CD4-positive, alpha-beta memory T cell (primary cell): ENCODE data around the gene HMGN5. TPM values are rescaled to one million over a fixed set of nuclear protein-coding genes. Genes with fewer than 3 reads are reported as not detected.
A peak's percentile ranks its signal among the peaks of the same experiment; 100 is the strongest.

Experiments
- CTCF ChIA-PET: fragments of 350-600 bp; sonication (Branson Sonifier 250); formaldehyde crosslinking; loops from one replicate; lab custom pipeline; 2021; ENCODE audit warnings: inconsistent platforms; ENCODE audit not compliant: partially characterized antibody; lab: Charles Lee
- POLR2A ChIA-PET: fragments of 350-600 bp; sonication (Branson Sonifier 250); formaldehyde crosslinking; loops from one replicate; lab custom pipeline; 2021; ENCODE audit not compliant: partially characterized antibody; lab: Charles Lee
- DNase-seq, 5 donors: peaks; one replicate each; pipeline versions ENCODE4 v3.0.0 to v3.0.0-alpha.2; 2020 to 2022; ENCODE audit warnings: mixed read lengths in 1 of 5
- H3K27ac ChIP-seq: one replicate; pipeline ENCODE4 v1.7.0; 2013; ENCODE audit warnings: low read depth, low read length
- H3K27me3 ChIP-seq: 2 replicates; pipeline ENCODE4 v1.7.0; 2013; ENCODE audit warnings: mild to moderate bottlenecking, low read length, moderate library complexity; ENCODE audit not compliant: insufficient read depth
- H3K36me3 ChIP-seq: 2 replicates; pipeline ENCODE4 v1.7.0; 2013; ENCODE audit warnings: mild to moderate bottlenecking, low read length, moderate library complexity; ENCODE audit not compliant: insufficient read depth
- H3K4me1 ChIP-seq: 2 replicates; pipeline ENCODE4 v1.7.0; 2013; ENCODE audit warnings: mild to moderate bottlenecking, low read length, moderate library complexity; ENCODE audit not compliant: insufficient read depth
- H3K4me3 ChIP-seq, 2 donors: one replicate each; pipeline ENCODE4 v1.7.0; 2013; ENCODE audit warnings: low read length in 2 of 2, mild to moderate bottlenecking in 1 of 2
- H3K9me3 ChIP-seq, 2 donors: one replicate each; pipeline ENCODE4 v1.7.0; 2013; ENCODE audit warnings: low read length in 2 of 2, control low read depth in 1 of 2; ENCODE audit not compliant: control insufficient read depth in 1 of 2
- H3K27ac Mint-ChIP-seq, 7 donors: one replicate each; pipeline ENCODE4 v1.8.0; 2020 to 2021; ENCODE audit warnings: mixed read lengths in 7 of 7, mild to moderate bottlenecking in 6 of 7, inconsistent platforms in 3 of 7, moderate library complexity in 3 of 7
- H3K27me3 Mint-ChIP-seq, 2 donors: one replicate each; pipeline ENCODE4 v1.8.0; 2020 to 2021; ENCODE audit warnings: mixed read lengths in 2 of 2
- H3K36me3 Mint-ChIP-seq, 2 donors: one replicate each; pipeline ENCODE4 v1.8.0; 2020 to 2021; ENCODE audit warnings: mixed read lengths in 2 of 2, inconsistent platforms in 1 of 2, mild to moderate bottlenecking in 1 of 2
- H3K4me1 Mint-ChIP-seq, 4 donors: one replicate each; pipeline ENCODE4 v1.8.0; 2020 to 2021; ENCODE audit warnings: mixed read lengths in 4 of 4, mild to moderate bottlenecking in 1 of 4
- H3K4me3 Mint-ChIP-seq, 8 donors: one replicate each; pipeline ENCODE4 v1.8.0; 2020 to 2021; ENCODE audit warnings: mixed read lengths in 8 of 8, mild to moderate bottlenecking in 7 of 8, moderate library complexity in 6 of 8, inconsistent platforms in 3 of 8
- H3K9me3 Mint-ChIP-seq, 8 donors: one replicate each; pipeline ENCODE4 v1.8.0; 2020 to 2021; ENCODE audit warnings: mixed read lengths in 8 of 8, mild to moderate bottlenecking in 5 of 8, inconsistent platforms in 3 of 8, moderate library complexity in 1 of 8
- intact Hi-C: fragments of 100-400 bp; cut with micrococcal nuclease; formaldehyde crosslinking; loops from one replicate; pipeline ENCODE4 v1.15.1; 2023
- polyA plus RNA-seq, 2 donors: library from polyadenylated mRNA; unstranded; fragments of 300-500 nt; fragmentation: Illumina TruSeq; gene quantifications; one replicate each; pipeline ENCODE4 v1.2.3, GENCODE V29; 2021
- total RNA-seq, 2 experiments: library from RNA; stranded (reverse); gene quantifications; one replicate each; pipeline ENCODE4 v1.2.3, GENCODE V29; 2021

HMGN5 gene
- total RNA-seq: 1 to 10 TPM; 1.8 to 2.7 TPM
- polyA plus RNA-seq: 1 to 10 TPM; 2.1 to 5.5 TPM

- intact Hi-C loops: loop anchor here (2.0 kb wide), 2 partner anchors 81 to 391 kb away; no protein-coding TSS in a partner anchor
- H3K27ac ChIP-seq: peak within 1 kb of the TSS; percentile 74
- POLR2A ChIA-PET: interaction anchor here (0.6 to 2.3 kb wide), 4 partner anchors 9 to 405 kb away, joined by 3 to 20 read pairs (median 4); partner anchors contain the start of gene BRWD3
Observed at GRCh38 chrX:81201671-81202455, at the start of gene HMGN5, which contains the start of gene SH3BGRL. TSS of gene HMGN5 (minus strand) at chrX:81201913. CDS start at chrX:81121549, 80,364 bp downstream. TSS of gene SH3BGRL (plus strand) at chrX:81202102. CDS start at chrX:81202201, 99 bp downstream.

GRCh38 chrX:81241753-81242152 lies 40.0 kb upstream of the HMGN5 start:
- Mint-ChIP-seq H3K4me3 (no peak overlapping the region), H3K27me3 (no peaks in the 10 kb centered on the region), H3K9me3 (peaks cover 0 to 9% (median 0%) of the 10 kb centered on the region in 8 donors), H3K27ac (no peak overlapping the region), H3K36me3 (peaks cover 29 to 36% of the 10 kb centered on the region in 2 donors), H3K4me1 (peaks cover 0 to 11% (median 6%) of the 10 kb centered on the region in 4 donors)
- ChIA-PET CTCF (no interaction called here), POLR2A (no interaction called here)
- Histone ChIP-seq H3K36me3 (no peaks in the 10 kb centered on the region), H3K9me3 (no peaks in the 10 kb centered on the region), H3K4me1 (no peaks in the 10 kb centered on the region), H3K4me3 (no peak overlapping the region), H3K27ac (no peak overlapping the region), H3K27me3 (no peaks in the 10 kb centered on the region)
- intact Hi-C loops: no loop called here
- DNase-seq: no peak

More at GRCh38 chrX:81201671-81202455, at the start of gene HMGN5, which contains the start of gene SH3BGRL:
- Histone ChIP-seq H3K4me3 (peak within 1 kb of the TSS; percentile 84 to 88), H3K4me1 (peaks cover 38% of the 10 kb centered on the region), H3K9me3 (no peaks in the 10 kb centered on the region), H3K27me3 (no peaks in the 10 kb centered on the region), H3K36me3 (no peaks in the 10 kb centered on the region)
- H3K27me3 Mint-ChIP-seq: no peaks in the 10 kb centered on the region
- H3K9me3 Mint-ChIP-seq: no peaks in the 10 kb centered on the region
- H3K4me1 Mint-ChIP-seq: peaks cover 22 to 68% (median 36%) of the 10 kb centered on the region in 4 donors
- H3K36me3 Mint-ChIP-seq: peaks cover 0 to 26% of the 10 kb centered on the region in 2 donors
- CTCF ChIA-PET: interaction anchor here (1.1 to 1.3 kb wide), 3 partner anchors 9 to 393 kb away, joined by 3 to 4 read pairs (median 3); partner anchors contain the start of gene BRWD3
- peak; percentile 70 to 77 (median 76) for DNase-seq
- peak within 1 kb of the TSS; percentile 85 to 98 (median 94) for H3K4me3 Mint-ChIP-seq
- H3K27ac Mint-ChIP-seq: peak within 1 kb of the TSS; percentile 92 to 97 (median 94)

- no peaks in the 10 kb centered on the region for H3K36me3 ChIP-seq
- no peak overlapping the region for H3K27ac ChIP-seq
- POLR2A ChIA-PET: no interaction called here
Observed at GRCh38 chrX:81240701-81241331, 39.1 kb upstream of the HMGN5 start.

GRCh38 chrX:81238166-81238565 lies 36.5 kb upstream of the HMGN5 start:
- Histone ChIP-seq H3K27ac (no peak overlapping the region), H3K4me3 (no peak overlapping the region), H3K27me3 (no peaks in the 10 kb centered on the region), H3K36me3 (no peaks in the 10 kb centered on the region), H3K9me3 (no peaks in the 10 kb centered on the region), H3K4me1 (no peaks in the 10 kb centered on the region)
- Mint-ChIP-seq H3K4me3 (no peak overlapping the region), H3K27me3 (no peaks in the 10 kb centered on the region), H3K9me3 (peaks cover 0 to 9% (median 0%) of the 10 kb centered on the region in 8 donors), H3K4me1 (peaks cover 0 to 6% (median under 1%) of the 10 kb centered on the region in 4 donors), H3K27ac (no peak overlapping the region), H3K36me3 (peaks cover 38 to 49% of the 10 kb centered on the region in 2 donors)
- intact Hi-C loops: no loop called here
- CTCF ChIA-PET: no interaction called here
- DNase-seq: no peak
- POLR2A ChIA-PET: no interaction called here

More at GRCh38 chrX:81240701-81241331, 39.1 kb upstream of the HMGN5 start:
- Mint-ChIP-seq H3K36me3 (peaks cover 36 to 43% of the 10 kb centered on the region in 2 donors), H3K9me3 (peaks cover 0 to 9% (median 0%) of the 10 kb centered on the region in 8 donors), H3K27ac (no peak overlapping the region), H3K27me3 (no peaks in the 10 kb centered on the region), H3K4me1 (peaks cover 0 to 11% (median 3%) of the 10 kb centered on the region in 4 donors), H3K4me3 (no peak overlapping the region)
- no peaks in the 10 kb centered on the region for H3K9me3 ChIP-seq
- H3K27me3 ChIP-seq: no peaks in the 10 kb centered on the region
- intact Hi-C loops: no loop called here
- no peak for DNase-seq
- no peaks in the 10 kb centered on the region for H3K4me1 ChIP-seq
- CTCF ChIA-PET: no interaction called here
- H3K4me3 ChIP-seq: no peak overlapping the region

GRCh38 chrX:81237516-81237915 lies 35.8 kb upstream of the HMGN5 start:
- no peaks in the 10 kb centered on the region for H3K4me1 ChIP-seq
- H3K27me3 Mint-ChIP-seq: no peaks in the 10 kb centered on the region
- H3K27me3 ChIP-seq: no peaks in the 10 kb centered on the region
- H3K4me3 ChIP-seq: no peak overlapping the region
- DNase-seq: no peak
- H3K27ac Mint-ChIP-seq: no peak overlapping the region
- peaks cover 38 to 44% of the 10 kb centered on the region in 2 donors for H3K36me3 Mint-ChIP-seq
- peaks cover 0 to 9% (median 0%) of the 10 kb centered on the region in 8 donors for H3K9me3 Mint-ChIP-seq
- H3K4me3 Mint-ChIP-seq: no peak overlapping the region
- H3K27ac ChIP-seq: no peak overlapping the region
- intact Hi-C loops: no loop called here
- no peaks in the 10 kb centered on the region for H3K36me3 ChIP-seq
- peaks cover 0 to 5% (median 2%) of the 10 kb centered on the region in 4 donors for H3K4me1 Mint-ChIP-seq
- H3K9me3 ChIP-seq: no peaks in the 10 kb centered on the region
- CTCF ChIA-PET: no interaction called here
- POLR2A ChIA-PET: no interaction called here

GRCh38 chrX:81232218-81232617 lies 30.5 kb upstream of the HMGN5 start:
- peaks cover 14 to 21% of the 10 kb centered on the region in 2 donors for H3K36me3 Mint-ChIP-seq
- no peaks in the 10 kb centered on the region for H3K9me3 Mint-ChIP-seq
- intact Hi-C loops: no loop called here
- Histone ChIP-seq H3K27me3 (no peaks in the 10 kb centered on the region), H3K27ac (no peak overlapping the region), H3K4me3 (no peak overlapping the region), H3K4me1 (no peaks in the 10 kb centered on the region), H3K9me3 (no peaks in the 10 kb centered on the region), H3K36me3 (no peaks in the 10 kb centered on the region)
- no peak overlapping the region for H3K27ac Mint-ChIP-seq
- H3K27me3 Mint-ChIP-seq: no peaks in the 10 kb centered on the region
- H3K4me1 Mint-ChIP-seq: peaks cover 6 to 18% (median 14%) of the 10 kb centered on the region in 4 donors
- no peak overlapping the region for H3K4me3 Mint-ChIP-seq
- CTCF ChIA-PET: no interaction called here
- DNase-seq: no peak
- POLR2A ChIA-PET: no interaction called here

GRCh38 chrX:81231476-81231875 lies 29.8 kb upstream of the HMGN5 start:
- no peaks in the 10 kb centered on the region for H3K9me3 Mint-ChIP-seq

More at GRCh38 chrX:81231476-81231875, 29.8 kb upstream of the HMGN5 start:
- DNase-seq: no peak
- no peak overlapping the region for H3K4me3 ChIP-seq
- H3K27ac Mint-ChIP-seq: no peak overlapping the region
- ChIA-PET CTCF (no interaction called here), POLR2A (no interaction called here)
- intact Hi-C loops: no loop called here
- H3K27me3 Mint-ChIP-seq: no peaks in the 10 kb centered on the region
- no peak overlapping the region for H3K4me3 Mint-ChIP-seq
- H3K36me3 Mint-ChIP-seq: peaks cover 7 to 13% of the 10 kb centered on the region in 2 donors
- H3K4me1 Mint-ChIP-seq: peaks cover 6 to 16% (median 15%) of the 10 kb centered on the region in 4 donors
- H3K4me1 ChIP-seq: no peaks in the 10 kb centered on the region
- no peaks in the 10 kb centered on the region for H3K9me3 ChIP-seq
- H3K36me3 ChIP-seq: no peaks in the 10 kb centered on the region
- no peak overlapping the region for H3K27ac ChIP-seq
- no peaks in the 10 kb centered on the region for H3K27me3 ChIP-seq
